NCI-H1417 (cell line): ENCODE data around the gene LRRC56.

ENCODE experiments used
- DNase-seq, 3 experiments: peaks; one replicate each; lab custom pipeline; 2025; lab: John Stamatoyannopoulos, UW

LRRC56 gene

DNA sequence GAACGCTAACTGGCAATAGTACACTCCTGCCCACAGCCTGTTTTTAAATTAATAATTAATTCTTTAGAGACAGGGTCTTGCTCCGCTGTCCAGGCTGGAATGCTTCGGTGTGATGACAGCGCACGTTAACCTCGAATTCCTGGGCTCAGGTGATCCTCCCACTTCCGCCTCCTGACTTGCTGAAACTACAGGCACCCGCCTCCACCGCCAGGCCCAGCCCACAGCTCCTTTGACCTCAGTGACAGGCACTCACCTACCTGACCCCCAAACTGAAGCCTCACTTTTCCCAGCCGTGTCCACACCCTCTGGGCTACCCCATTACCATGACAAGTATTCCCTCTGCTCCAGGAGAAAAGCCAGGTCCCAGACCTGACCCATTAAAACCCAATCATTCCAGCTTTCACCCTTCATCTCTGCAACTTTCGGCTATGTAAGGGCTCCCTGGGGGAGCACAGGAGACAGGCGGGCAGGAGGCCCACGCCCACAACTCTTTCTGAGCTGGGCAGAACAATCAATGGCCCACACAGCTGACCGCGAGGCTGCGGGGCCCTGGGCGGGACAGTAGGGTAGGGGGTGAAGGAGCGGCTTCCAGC, 22.5 kb downstream of the LRRC56 start:
- no peak for DNase-seq

DNA sequence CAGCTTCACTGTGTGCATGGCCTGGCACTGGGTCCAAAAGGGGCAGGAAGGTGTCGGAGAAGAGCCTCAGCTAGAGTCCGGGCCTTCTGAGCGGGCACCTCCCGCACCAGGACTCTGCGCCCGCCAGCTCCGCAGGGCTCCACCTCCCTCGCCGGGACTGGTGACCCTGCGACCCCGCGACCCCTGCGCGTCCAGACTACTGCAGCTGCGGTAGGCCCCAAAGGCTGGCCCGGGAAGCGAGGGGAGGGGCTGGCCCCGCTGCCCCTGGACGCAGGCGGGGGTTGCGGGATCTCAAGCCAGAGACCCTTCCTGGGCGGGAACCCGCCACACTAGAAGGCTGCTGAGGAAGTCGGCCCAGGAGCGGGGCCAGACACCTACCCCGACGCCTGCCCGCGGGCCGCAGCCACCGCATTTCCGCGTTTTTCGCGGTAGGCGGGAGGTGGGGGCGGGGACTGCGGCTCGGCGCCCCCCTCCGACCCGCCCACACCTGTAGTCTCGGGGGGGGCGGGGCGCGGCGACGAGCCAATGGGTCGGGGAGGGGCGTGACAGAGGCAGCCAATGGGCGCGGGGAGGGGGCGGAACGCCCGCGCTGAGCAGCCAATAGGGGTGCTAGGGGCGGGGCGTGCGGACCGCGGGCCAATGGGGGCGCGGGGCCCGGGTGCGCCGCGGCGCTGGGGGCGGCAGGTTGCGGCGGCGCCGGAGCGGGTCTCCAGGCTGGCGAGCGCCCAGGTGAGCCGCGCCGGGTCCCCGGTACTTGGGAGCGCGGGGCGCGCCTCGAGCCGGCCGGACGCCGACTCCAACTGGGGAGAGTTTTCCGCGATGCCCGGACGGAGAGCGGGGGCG, 23.2 kb downstream of the LRRC56 start, which contains the start of the genes LMNTD2 and RASSF7:
LMNTD2 (minus strand) TSS at position 434 of the 843 bp plus-strand sequence; CDS start at position 412, 22 bp downstream.
RASSF7 (plus strand) TSS at position 666 of the 843 bp plus-strand sequence. CDS start 799 bp downstream, outside the sequence.
- DNase-seq, result peak; percentile 91 to 97 (median 91)

- DNase-seq, result peak in 2 of 3 experiments; percentile 59 to 83
Measured at GRCh38 chr11:561148-562003, 24.0 kb downstream of the LRRC56 start.

DNA sequence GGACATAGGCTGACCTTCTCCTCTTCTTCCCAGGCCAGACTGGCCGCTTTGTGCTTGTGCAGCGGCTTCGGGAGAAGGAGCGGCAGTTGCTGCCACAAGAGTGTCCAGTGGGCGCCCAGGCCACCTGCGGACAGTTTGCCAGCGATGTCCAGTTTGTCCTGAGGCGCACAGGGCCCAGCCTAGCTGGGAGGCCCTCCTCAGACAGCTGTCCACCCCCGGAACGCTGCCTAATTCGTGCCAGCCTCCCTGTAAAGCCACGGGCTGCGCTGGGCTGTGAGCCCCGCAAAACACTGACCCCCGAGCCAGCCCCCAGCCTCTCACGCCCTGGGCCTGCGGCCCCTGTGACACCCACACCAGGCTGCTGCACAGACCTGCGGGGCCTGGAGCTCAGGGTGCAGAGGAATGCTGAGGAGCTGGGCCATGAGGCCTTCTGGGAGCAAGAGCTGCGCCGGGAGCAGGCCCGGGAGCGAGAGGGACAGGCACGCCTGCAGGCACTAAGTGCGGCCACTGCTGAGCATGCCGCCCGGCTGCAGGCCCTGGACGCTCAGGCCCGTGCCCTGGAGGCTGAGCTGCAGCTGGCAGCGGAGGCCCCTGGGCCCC, 24.8 kb downstream of the LRRC56 start:
- no peak for DNase-seq

- no peak for DNase-seq
Measured at GRCh38 chr11:563066-563811, 25.9 kb downstream of the LRRC56 start.

- no peak for DNase-seq
Measured at GRCh38 chr11:563812-564578, 26.7 kb downstream of the LRRC56 start.

- DNase-seq, result no peak
Measured at GRCh38 chr11:565921-566509, 28.7 kb downstream of the LRRC56 start.

DNA sequence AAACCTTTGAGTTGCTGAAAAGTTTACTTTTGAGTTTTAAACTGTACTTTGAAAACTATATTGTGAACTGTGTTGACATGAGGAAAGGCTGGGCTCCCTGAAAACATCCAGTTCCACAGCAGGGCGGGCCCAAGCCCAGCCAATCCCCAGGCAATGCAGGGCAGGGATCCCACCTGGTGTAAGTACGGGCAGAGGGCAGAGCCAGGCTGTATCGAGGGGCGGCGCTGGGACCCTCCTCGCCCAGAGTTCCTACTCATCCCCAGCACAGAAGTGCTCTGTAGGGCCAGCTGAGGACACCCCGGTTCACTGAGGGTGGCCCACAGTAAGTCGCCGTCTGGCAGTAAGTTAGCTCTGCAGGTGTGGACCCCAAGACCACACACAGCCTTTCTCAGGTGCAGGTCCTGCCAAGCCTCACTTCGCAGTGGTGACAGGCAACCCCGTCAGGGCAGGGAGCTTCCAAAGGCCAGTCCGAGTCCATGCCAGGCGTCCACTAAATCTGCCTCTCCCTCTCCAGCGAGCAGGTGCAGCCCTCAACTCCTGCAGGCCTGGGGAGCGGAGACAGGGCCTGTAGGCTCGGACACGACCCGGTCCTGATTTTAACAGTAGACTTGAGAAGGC, 29.8 kb downstream of the LRRC56 start:
- DNase-seq, result no peak

DNA sequence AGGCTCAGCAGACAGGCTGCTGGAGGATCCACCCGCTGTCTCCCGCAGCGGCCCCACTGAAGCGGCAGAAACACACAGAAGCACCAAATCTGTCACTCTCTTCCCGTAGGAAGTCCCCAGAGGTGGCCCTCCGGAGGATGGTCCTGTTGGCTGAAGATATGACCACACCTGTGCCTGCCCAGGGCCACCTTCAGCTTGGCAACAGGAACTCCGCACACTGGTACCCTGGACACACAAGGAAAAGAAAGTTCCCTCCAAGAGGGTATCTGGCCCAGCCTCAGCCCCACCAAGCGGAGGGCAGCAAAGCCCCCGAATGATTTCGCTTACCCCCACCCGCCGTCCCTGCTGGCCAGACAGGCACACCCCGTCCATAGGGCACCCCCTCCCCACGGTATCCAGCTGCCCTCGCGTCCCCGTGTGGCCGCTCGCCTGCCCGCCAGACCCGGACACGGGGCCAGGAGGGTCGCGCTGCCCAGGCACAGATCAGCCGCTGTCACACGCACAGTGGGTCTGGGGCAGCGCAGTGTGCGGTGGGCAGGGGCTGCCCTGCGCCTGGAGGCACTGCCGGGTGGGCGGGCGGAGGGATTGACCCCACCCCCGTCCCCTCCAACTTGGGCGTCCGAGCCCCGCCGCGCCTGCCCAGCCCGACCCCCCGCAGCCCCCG, 30.4 kb downstream of the LRRC56 start:
- DNase-seq, result peak in 1 of 3 experiments; percentile 49

- DNase-seq, result peak; percentile 95 to 98 (median 96)
Measured at GRCh38 chr11:568306-569157, 31.2 kb downstream of the LRRC56 start.

GRCh38 chr11:569158-569885, 32.0 kb downstream of the LRRC56 start:
- no peak for DNase-seq

DNA sequence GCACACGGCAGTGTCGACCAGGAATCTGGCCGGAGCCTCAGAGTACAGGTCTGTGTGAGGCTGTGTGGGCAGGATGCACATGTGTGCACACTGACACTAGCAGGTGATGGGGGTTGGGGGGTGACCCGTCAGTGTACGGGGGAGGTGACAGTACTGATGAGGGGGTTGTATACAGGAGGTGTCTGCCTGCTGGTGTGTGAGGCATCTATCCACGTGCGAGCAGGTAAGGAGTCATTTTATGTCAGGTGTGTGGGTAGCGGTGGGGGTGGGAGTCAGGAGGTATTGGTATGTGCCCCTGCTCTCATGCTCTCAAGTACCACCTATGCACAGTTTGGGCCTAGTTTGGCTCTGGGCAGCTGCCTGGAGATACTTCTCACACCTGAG, 34.5 kb downstream of the LRRC56 start:
- DNase-seq, result no peak

- no peak for DNase-seq
Measured at GRCh38 chr11:573146-573759, 35.9 kb downstream of the LRRC56 start.

DNA sequence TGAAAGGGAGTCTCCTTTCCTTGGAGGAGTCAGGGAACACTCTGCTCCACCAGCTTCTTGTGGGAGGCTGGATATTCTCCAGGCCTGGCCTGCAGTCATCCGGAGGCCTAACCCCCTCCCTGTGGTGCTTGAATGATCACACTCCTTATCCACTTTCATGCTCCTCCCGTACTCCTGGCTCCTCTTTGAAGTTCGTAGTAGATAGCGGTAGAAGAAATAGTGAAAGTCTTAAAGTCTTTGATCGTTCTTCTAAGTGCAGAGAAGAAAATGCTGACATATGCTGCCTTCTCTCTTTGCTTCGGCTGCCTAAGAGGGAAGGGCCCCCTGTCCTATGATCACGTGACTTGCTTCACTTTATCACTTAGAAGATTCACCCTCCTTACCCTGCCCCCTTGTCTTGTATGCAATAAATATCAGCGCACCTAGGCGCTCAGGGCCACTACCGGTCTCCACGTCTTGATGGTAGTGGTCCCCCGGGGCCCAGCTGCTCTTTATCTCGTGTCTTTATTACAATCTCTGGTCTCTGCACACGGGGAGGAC, 36.8 kb downstream of the LRRC56 start:
- peak in 1 of 3 experiments; percentile 60 for DNase-seq

- DNase-seq, result peak in 2 of 3 experiments; percentile 61 to 66
Measured at GRCh38 chr11:574632-575312, 37.4 kb downstream of the LRRC56 start.
